H1 (cell line): Measurements from ENCODE around the gene GNG4. TPM values are rescaled to one million over a fixed set of nuclear protein-coding genes. Genes with fewer than 3 reads are reported as not detected.

Source experiments
- CTCF ChIA-PET: fragments of 300-600 bp; sonication (Branson Sonifier 250); formaldehyde crosslinking; loops from one replicate; lab custom pipeline; 2021; ENCODE audit not compliant: partially characterized antibody; lab: Charles Lee
- POLR2A ChIA-PET: fragments of 300-600 bp; sonication (Branson Sonifier 250); formaldehyde crosslinking; loops from one replicate; lab custom pipeline; 2021; ENCODE audit warnings: inconsistent platforms; ENCODE audit not compliant: partially characterized antibody; lab: Charles Lee
- DNase-seq, 2 experiments: peaks; one replicate each; pipeline versions ENCODE4 v3.0.0 to v3.0.0-alpha.2; 2010 to 2022; ENCODE audit warnings: low spot score in 2 of 2, low read depth in 1 of 2, mixed read lengths in 1 of 2
- FAIRE-seq: peaks from 2 replicates; lab custom pipeline; 2011; peaks lifted over from hg19 to GRCh38; lab: Jason Lieb, UNC
- H2AFZ ChIP-seq: 2 replicates; pipeline ENCODE4 v1.8.1; 2012; ENCODE audit warnings: low read length, inconsistent platforms
- H2AK5ac ChIP-seq: 2 replicates; pipeline ENCODE4 v1.6.1; 2013; ENCODE audit warnings: low read depth, low read length
- H2BK120ac ChIP-seq: replicated peaks from 2 replicates; pipeline ENCODE3; 2013; ENCODE audit warnings: low read depth, low read length, inconsistent platforms
- H2BK12ac ChIP-seq: 2 replicates; pipeline ENCODE4 v1.6.1; 2013; ENCODE audit warnings: low read depth, low read length
- H2BK15ac ChIP-seq: 2 replicates; pipeline ENCODE4 v1.6.1; 2013; ENCODE audit warnings: low read length
- H2BK20ac ChIP-seq: 2 replicates; pipeline ENCODE4 v1.6.1; 2013; ENCODE audit warnings: low read length
- H2BK5ac ChIP-seq: 2 replicates; pipeline ENCODE4 v1.6.1; 2013; ENCODE audit warnings: low read depth, low read length
- H3K14ac ChIP-seq: 2 replicates; pipeline ENCODE4 v1.6.1; 2013; ENCODE audit warnings: inconsistent platforms; ENCODE audit not compliant: insufficient read length
- H3K18ac ChIP-seq: 2 replicates; pipeline ENCODE4 v1.6.1; 2013; ENCODE audit warnings: low read length; ENCODE audit errors: extremely low read depth
- H3K23ac ChIP-seq: 2 replicates; pipeline ENCODE4 v1.6.1; 2013; ENCODE audit warnings: inconsistent platforms; ENCODE audit not compliant: insufficient read length
- H3K23me2 ChIP-seq: 2 replicates; pipeline ENCODE4 v1.6.1; 2013; ENCODE audit warnings: low read depth, low read length
- H3K27ac ChIP-seq: 2 replicates; pipeline ENCODE4 v1.6.1; 2011; ENCODE audit warnings: low read depth, low read length, inconsistent platforms
- H3K27me3 ChIP-seq, 4 experiments: replicated peaks in 1 of 4; 1 replicate in 1 of 4; 2 replicates in 3 of 4; pipeline versions ENCODE4 v1.6.1 to v1.8.1; 2011 to 2013; ENCODE audit warnings: low read length in 3 of 4, mild to moderate bottlenecking in 3 of 4, inconsistent platforms in 2 of 4, mixed read lengths in 2 of 4, moderate library complexity in 1 of 4; ENCODE audit not compliant: control insufficient read depth in 3 of 4, insufficient read depth in 3 of 4; ENCODE audit errors: extremely low read depth in 1 of 4
- H3K36me3 ChIP-seq, 4 experiments: 2 replicates each; pipeline versions ENCODE4 v1.6.1 to v1.8.1; 2011 to 2013; ENCODE audit warnings: mild to moderate bottlenecking in 4 of 4, low read length in 3 of 4, moderate library complexity in 2 of 4, control low read depth in 1 of 4, inconsistent platforms in 1 of 4; ENCODE audit not compliant: insufficient read depth in 4 of 4, control insufficient read depth in 2 of 4
- H3K4ac ChIP-seq: replicated peaks from 2 replicates; pipeline ENCODE3; 2013; ENCODE audit warnings: low read length, low read depth, mixed read lengths, inconsistent platforms; ENCODE audit not compliant: insufficient read length
- H3K4me1 ChIP-seq, 4 experiments: replicated peaks in 1 of 4; 1 replicate in 1 of 4; 2 replicates in 3 of 4; pipeline versions ENCODE4 v1.6.1 to v1.8.1; 2011 to 2013; ENCODE audit warnings: low read length in 3 of 4, inconsistent platforms in 2 of 4, mixed read lengths in 1 of 4; ENCODE audit not compliant: insufficient read depth in 4 of 4, control insufficient read depth in 3 of 4
- H3K4me2 ChIP-seq, 2 experiments: 2 replicates each; pipeline versions ENCODE4 v1.6.1 to v1.8.1; 2011 to 2013; ENCODE audit warnings: low read depth in 2 of 2, low read length in 2 of 2, control low read depth in 1 of 2, inconsistent platforms in 1 of 2, mild to moderate bottlenecking in 1 of 2; ENCODE audit not compliant: insufficient read depth in 1 of 2
- H3K4me3 ChIP-seq, 4 experiments: fragments of 200-600, 300-600 bp in 1 of 4; sonication (generic), shearing (Covaris generic), sonication (Bioruptor Twin) in 1 of 4; 2 replicates each; pipeline versions ENCODE4 v1.5.1 to v1.8.1; 2011 to 2016; ENCODE audit warnings: low read length in 4 of 4, low read depth in 3 of 4, control low read depth in 2 of 4, inconsistent platforms in 2 of 4, mild to moderate bottlenecking in 2 of 4, mixed read lengths in 1 of 4, moderate library complexity in 1 of 4; ENCODE audit not compliant: insufficient read depth in 2 of 4; ENCODE audit errors: extremely low read depth in 1 of 4
- H3K56ac ChIP-seq: replicated peaks from 2 replicates; pipeline ENCODE3; 2013; ENCODE audit warnings: low read depth, mild to moderate bottlenecking, mixed read lengths, low read length, inconsistent platforms; ENCODE audit not compliant: insufficient read length
- H3K79me1 ChIP-seq: 2 replicates; pipeline ENCODE4 v1.6.1; 2013; ENCODE audit warnings: low read depth, low read length, control low read depth
- H3K79me2 ChIP-seq, 2 experiments: 2 replicates each; pipeline versions ENCODE4 v1.6.1 to v1.8.1; 2012 to 2013; ENCODE audit warnings: low read length in 2 of 2, mild to moderate bottlenecking in 2 of 2, inconsistent platforms in 1 of 2; ENCODE audit not compliant: insufficient read depth in 2 of 2, control insufficient read depth in 1 of 2
- H3K9ac ChIP-seq, 4 experiments: replicated peaks in 1 of 4; 1 replicate in 1 of 4; 2 replicates in 3 of 4; pipeline versions ENCODE4 v1.6.1 to v1.8.1; 2011 to 2013; ENCODE audit warnings: low read depth in 3 of 4, low read length in 3 of 4, control low read depth in 2 of 4, mild to moderate bottlenecking in 2 of 4, moderate library complexity in 2 of 4, inconsistent platforms in 1 of 4; ENCODE audit errors: extremely low read depth in 1 of 4
- H3K9me3 ChIP-seq, 2 experiments: 2 replicates each; pipeline versions ENCODE4 v1.6.1 to v1.8.1; 2012 to 2013; ENCODE audit warnings: mild to moderate bottlenecking in 2 of 2, moderate library complexity in 2 of 2, control low read depth in 1 of 2, inconsistent platforms in 1 of 2, low read depth in 1 of 2, low read length in 1 of 2, mixed read lengths in 1 of 2; ENCODE audit not compliant: insufficient read depth in 2 of 2
- H4K20me1 ChIP-seq, 2 experiments: replicated peaks in 1 of 2; 2 replicates each; pipeline versions ENCODE3 to v1.8.1; 2011 to 2013; ENCODE audit warnings: inconsistent platforms in 2 of 2, low read length in 2 of 2, mild to moderate bottlenecking in 1 of 2; ENCODE audit not compliant: insufficient read depth in 2 of 2, control insufficient read depth in 1 of 2
- H4K5ac ChIP-seq: 2 replicates; pipeline ENCODE4 v1.6.1; 2013; ENCODE audit warnings: low read length, low read depth, mixed read lengths, inconsistent platforms; ENCODE audit not compliant: insufficient read length
- H4K8ac ChIP-seq: 2 replicates; pipeline ENCODE4 v1.8.0; 2013; ENCODE audit warnings: mild to moderate bottlenecking, moderate library complexity, low read length, inconsistent platforms; ENCODE audit not compliant: insufficient read depth; ENCODE audit errors: extremely low read depth
- H4K91ac ChIP-seq: replicated peaks from 2 replicates; pipeline ENCODE3; 2013; ENCODE audit warnings: low read length, mixed read lengths, inconsistent platforms; ENCODE audit not compliant: insufficient read length
- BCL11A ChIP-seq, 2 experiments: IDR thresholded peaks; one replicate each; pipeline ENCODE4 v1.6.1; 2011; ENCODE audit warnings: low read depth in 2 of 2, low read length in 2 of 2, mild to moderate bottlenecking in 2 of 2
- HDAC2 ChIP-seq, 2 experiments: fragments of 300-600 bp in 1 of 2; sonication (generic) in 1 of 2; IDR thresholded peaks; 2 replicates each; pipeline ENCODE4 v1.6.1; 2011 to 2012; ENCODE audit warnings: low read depth in 2 of 2, low read length in 2 of 2, mild to moderate bottlenecking in 2 of 2, moderate library complexity in 2 of 2, borderline replicate concordance in 1 of 2, inconsistent platforms in 1 of 2
- JUND ChIP-seq: IDR thresholded peaks from 2 replicates; pipeline ENCODE4 v1.6.1; 2011; ENCODE audit warnings: mild to moderate bottlenecking, improper control_type of control experiment, low read length
- MAX ChIP-seq: IDR thresholded peaks from 2 replicates; pipeline ENCODE4 v1.6.1; 2012; ENCODE audit warnings: inconsistent platforms
- POLR2A ChIP-seq, 2 experiments: IDR thresholded peaks; 1 replicate in 1 of 2; 2 replicates in 1 of 2; pipeline ENCODE4 v1.6.1; 2011; ENCODE audit warnings: low read depth in 2 of 2, low read length in 2 of 2, mild to moderate bottlenecking in 2 of 2; ENCODE audit errors: control extremely low read depth in 1 of 2
- SIRT6 ChIP-seq: IDR thresholded peaks from one replicate; pipeline ENCODE4 v1.7.1; 2012; ENCODE audit warnings: low read length, inconsistent platforms
- SP4 ChIP-seq: IDR thresholded peaks from 2 replicates; pipeline ENCODE4 v1.6.1; 2012; ENCODE audit warnings: low read length, inconsistent platforms
- USF2 ChIP-seq: IDR thresholded peaks from 2 replicates; pipeline ENCODE4 v1.6.1; 2011; ENCODE audit warnings: low read length, improper control_type of control experiment
- WGBS, 2 experiments: shearing (Covaris generic) in 1 of 2; methylation state at CpG; one replicate each; pipeline versions ENCODE4 v1.1.6 to v1.1.7; 2013 to 2015; ENCODE audit warnings: low lambda C conversion rate in 2 of 2, mixed read lengths in 2 of 2, inconsistent platforms in 1 of 2, low coverage in 1 of 2, missing lambda C conversion rate in 1 of 2; ENCODE audit not compliant: insufficient replicate concordance in 2 of 2, insufficient coverage in 1 of 2, insufficient read length in 1 of 2; ENCODE audit errors: extremely low coverage in 1 of 2, missing lambda C conversion rate in 1 of 2; 5-methylcytosine and 5-hydroxymethylcytosine counted together
- polyA plus RNA-seq, 7 experiments: library from polyadenylated mRNA; depleted of rRNA in 3 of 7; stranded (reverse) in 5 of 7; unstranded in 2 of 7; fragments of >200 nt in 5 of 7; fragments of 200-250 nt in 2 of 7; gene quantifications; 1 replicate in 5 of 7; 2 replicates in 1 of 7; 4 replicates in 1 of 7; pipeline versions ENCODE4 v1.2.1 to v1.2.3, GENCODE V29; 2011 to 2013; ENCODE audit warnings: missing spikeins in 2 of 7, mixed read lengths in 2 of 7
- total RNA-seq: library from RNA; stranded (reverse); fragmentation: NEBNext Ultra II Directional; extraction: Animal tissue kit (Norgen Biotek cat#: 25700); gene quantifications from 2 replicates; pipeline ENCODE4 v1.2.1, GENCODE V29; 2021

GNG4 gene
- total and polyA plus RNA-seq, 2 of the 8 experiments (the other 6 are each of a cell fraction or from before 2014, with no cell fraction given): 95.5 to 96.8 TPM

GRCh38 chr1:235642011-235642942 is 7.3 kb downstream of the GNG4 start:
- 50% methylated on average over 46 of the region's 47 CpGs; no CpG with 5 or more reads in 1 of the 2 experiments for WGBS, 2 experiments
- Histone ChIP-seq H3K9ac (peak overlapping the region in 3 of 4 experiments; percentile 42 to 52 (median 43); a peak in 6 of 7 replicates), H2BK15ac (peak overlapping the region; percentile 88), H3K18ac (peak overlapping the region; percentile 72), H3K36me3 (no peaks in the 10 kb centered on the region), H2BK5ac (peak overlapping the region; percentile 41), H3K14ac (no peak overlapping the region), H2BK20ac (peak overlapping the region; percentile 9; the same call in 1 of the 2 replicates), H2AFZ (no peak overlapping the region), H4K8ac (peak overlapping the region; percentile 46; the same call in 1 of the 2 replicates), H3K27me3 (no peaks in the 10 kb centered on the region), H3K4me2 (peak overlapping the region; percentile 51 to 68), H3K79me1 (no peaks in the 10 kb centered on the region; the same call in 1 of the 2 replicates), H3K4me3 (peak overlapping the region in 2 of 4 experiments; percentile 5 to 11; a peak in 2 of 8 replicates), H3K23ac (no peak overlapping the region), H3K56ac (no peak overlapping the region), H3K9me3 (no peaks in the 10 kb centered on the region), H4K91ac (peak overlapping the region; percentile 87), H4K20me1 (peaks cover 7 to 10% of the 10 kb centered on the region in 2 experiments), H3K79me2 (peaks cover 0 to 86% of the 10 kb centered on the region in 2 experiments; a peak in 3 of 4 replicates), H3K4ac (no peak overlapping the region), H4K5ac (no peak overlapping the region), H3K27ac (peak overlapping the region; percentile 75), H2BK120ac (peak overlapping the region; percentile 91), H2BK12ac (peak overlapping the region; percentile 97), H3K23me2 (no peaks in the 10 kb centered on the region), H2AK5ac (peak overlapping the region; percentile 75; the same call in 1 of the 2 replicates), H3K4me1 (peaks cover 18 to 43% (median 29%) of the 10 kb centered on the region in 4 experiments)
- peak in 1 of 2 experiments; percentile 60 for DNase-seq
- CTCF ChIA-PET: interaction anchor here (1.0 to 6.2 kb wide), 8 partner anchors 8 to 137 kb away, joined by 3 to 34 read pairs (median 4); no protein-coding TSS in a partner anchor
- no peak for FAIRE-seq
- POLR2A ChIA-PET: interaction anchor here (1.0 to 1.6 kb wide), 4 partner anchors 8 to 80 kb away, joined by 3 to 4 read pairs (median 4); no protein-coding TSS in a partner anchor
- no peak for TF ChIP-seq USF2
- TF ChIP-seq BCL11A (IDR thresholded peaks at IDR 0.05; ENCODE audit: low read depth in 2 of 2, low read length in 2 of 2): no peak
- no peak for TF ChIP-seq SIRT6
- peak; percentile 84 for TF ChIP-seq JUND
- 0 out of 4 replicates have a peak, but pooled peaks of 1 of the 2 experiments have one; percentile 14 for TF ChIP-seq HDAC2 (IDR thresholded peaks at IDR 0.05; ENCODE audit: borderline replicate concordance in 1 of 2, low read depth in 2 of 2, low read length in 2 of 2)
- TF ChIP-seq SP4: no peak
- TF ChIP-seq POLR2A (IDR thresholded peaks at IDR 0.05; ENCODE audit: control extremely low read depth in 1 of 2, low read depth in 2 of 2, low read length in 2 of 2): peak in 1 of 2 experiments; percentile 43; a peak in 1 of 3 replicates
- 0 out of 2 replicates have a peak, but pooled peaks have one; percentile 3 for TF ChIP-seq MAX
